ENCODE measurements around the gene ATXN10.

DNA sequence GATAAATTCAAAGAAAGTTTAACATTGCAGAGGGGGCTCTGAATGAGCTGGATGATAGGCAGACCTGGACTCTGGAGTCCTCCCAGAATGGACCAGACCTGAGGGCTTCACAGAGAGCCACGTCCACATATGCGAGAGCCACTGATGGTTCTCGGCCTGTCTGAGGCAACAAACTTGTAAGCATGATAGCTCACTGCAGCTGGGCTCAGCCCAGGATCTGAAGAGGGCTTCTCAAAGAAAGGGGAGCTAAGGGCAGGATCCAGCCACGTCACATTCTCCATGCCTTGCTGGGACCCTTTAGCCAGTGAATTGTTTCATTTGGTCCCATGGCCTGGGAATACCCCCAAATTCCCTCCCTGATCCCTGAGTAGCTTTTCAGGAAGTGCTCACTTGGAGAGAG is 98.9 kb downstream of the ATXN10 start:
- TF ChIP-seq RAD21 (IDR thresholded peaks at IDR 0.05; ENCODE audit: insufficient read depth, low read depth, low read length), result no peak
- TF ChIP-seq, protein P1, sequence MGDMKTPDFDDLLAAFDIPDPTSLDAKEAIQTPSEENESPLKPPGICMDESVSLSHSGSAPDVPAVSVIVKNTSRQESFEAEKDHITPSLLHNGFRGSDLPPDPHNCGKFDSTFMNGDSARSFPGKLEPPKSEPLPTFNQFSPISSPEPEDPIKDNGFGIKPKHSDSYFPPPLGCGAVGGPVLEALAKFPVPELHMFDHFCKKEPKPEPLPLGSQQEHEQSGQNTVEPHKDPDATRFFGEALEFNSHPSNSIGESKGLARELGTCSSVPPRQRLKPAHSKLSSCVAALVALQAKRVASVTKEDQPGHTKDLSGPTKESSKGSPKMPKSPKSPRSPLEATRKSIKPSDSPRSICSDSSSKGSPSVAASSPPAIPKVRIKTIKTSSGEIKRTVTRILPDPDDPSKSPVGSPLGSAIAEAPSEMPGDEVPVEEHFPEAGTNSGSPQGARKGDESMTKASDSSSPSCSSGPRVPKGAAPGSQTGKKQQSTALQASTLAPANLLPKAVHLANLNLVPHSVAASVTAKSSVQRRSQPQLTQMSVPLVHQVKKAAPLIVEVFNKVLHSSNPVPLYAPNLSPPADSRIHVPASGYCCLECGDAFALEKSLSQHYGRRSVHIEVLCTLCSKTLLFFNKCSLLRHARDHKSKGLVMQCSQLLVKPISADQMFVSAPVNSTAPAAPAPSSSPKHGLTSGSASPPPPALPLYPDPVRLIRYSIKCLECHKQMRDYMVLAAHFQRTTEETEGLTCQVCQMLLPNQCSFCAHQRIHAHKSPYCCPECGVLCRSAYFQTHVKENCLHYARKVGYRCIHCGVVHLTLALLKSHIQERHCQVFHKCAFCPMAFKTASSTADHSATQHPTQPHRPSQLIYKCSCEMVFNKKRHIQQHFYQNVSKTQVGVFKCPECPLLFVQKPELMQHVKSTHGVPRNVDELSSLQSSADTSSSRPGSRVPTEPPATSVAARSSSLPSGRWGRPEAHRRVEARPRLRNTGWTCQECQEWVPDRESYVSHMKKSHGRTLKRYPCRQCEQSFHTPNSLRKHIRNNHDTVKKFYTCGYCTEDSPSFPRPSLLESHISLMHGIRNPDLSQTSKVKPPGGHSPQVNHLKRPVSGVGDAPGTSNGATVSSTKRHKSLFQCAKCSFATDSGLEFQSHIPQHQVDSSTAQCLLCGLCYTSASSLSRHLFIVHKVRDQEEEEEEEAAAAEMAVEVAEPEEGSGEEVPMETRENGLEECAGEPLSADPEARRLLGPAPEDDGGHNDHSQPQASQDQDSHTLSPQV (IDR thresholded peaks at IDR 0.05), result no peak
- TF ChIP-seq TAF1 (IDR thresholded peaks at IDR 0.05; ENCODE audit: borderline replicate concordance, low read depth, low read length), result no peak
- TF ChIP-seq, protein P2, sequence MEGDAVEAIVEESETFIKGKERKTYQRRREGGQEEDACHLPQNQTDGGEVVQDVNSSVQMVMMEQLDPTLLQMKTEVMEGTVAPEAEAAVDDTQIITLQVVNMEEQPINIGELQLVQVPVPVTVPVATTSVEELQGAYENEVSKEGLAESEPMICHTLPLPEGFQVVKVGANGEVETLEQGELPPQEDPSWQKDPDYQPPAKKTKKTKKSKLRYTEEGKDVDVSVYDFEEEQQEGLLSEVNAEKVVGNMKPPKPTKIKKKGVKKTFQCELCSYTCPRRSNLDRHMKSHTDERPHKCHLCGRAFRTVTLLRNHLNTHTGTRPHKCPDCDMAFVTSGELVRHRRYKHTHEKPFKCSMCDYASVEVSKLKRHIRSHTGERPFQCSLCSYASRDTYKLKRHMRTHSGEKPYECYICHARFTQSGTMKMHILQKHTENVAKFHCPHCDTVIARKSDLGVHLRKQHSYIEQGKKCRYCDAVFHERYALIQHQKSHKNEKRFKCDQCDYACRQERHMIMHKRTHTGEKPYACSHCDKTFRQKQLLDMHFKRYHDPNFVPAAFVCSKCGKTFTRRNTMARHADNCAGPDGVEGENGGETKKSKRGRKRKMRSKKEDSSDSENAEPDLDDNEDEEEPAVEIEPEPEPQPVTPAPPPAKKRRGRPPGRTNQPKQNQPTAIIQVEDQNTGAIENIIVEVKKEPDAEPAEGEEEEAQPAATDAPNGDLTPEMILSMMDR (IDR thresholded peaks at IDR 0.05 in 2 of 3, conservative IDR thresholded peaks at IDR 0.05 in 1 of 3; ENCODE audit: control insufficient read depth in 2 of 3, extremely low read depth in 1 of 3, insufficient read depth in 1 of 3, low read depth in 3 of 3, low read length in 3 of 3), result no peak
- TF ChIP-seq POLR2AphosphoS5 (IDR thresholded peaks at IDR 0.05; ENCODE audit: low read length), result no peak
- TF ChIP-seq RELA (IDR thresholded peaks at IDR 0.05; ENCODE audit: borderline replicate concordance, partially characterized antibody), result no peak
- TF ChIP-seq IRF4 (IDR thresholded peaks at IDR 0.05; ENCODE audit: low read depth, low read length), result no peak
- TF ChIP-seq EP300 (IDR thresholded peaks at IDR 0.05; ENCODE audit: borderline replicate concordance in 1 of 2, control insufficient read depth in 1 of 2, low read depth in 2 of 2, low read length in 2 of 2), result no peak
- no peak for TF ChIP-seq ZNF384 (IDR thresholded peaks at IDR 0.05; ENCODE audit: borderline replicate concordance, low read depth, low read length)
- no peak for TF ChIP-seq TARDBP (IDR thresholded peaks at IDR 0.05; ENCODE audit: borderline replicate concordance)
- TF ChIP-seq, protein P3, sequence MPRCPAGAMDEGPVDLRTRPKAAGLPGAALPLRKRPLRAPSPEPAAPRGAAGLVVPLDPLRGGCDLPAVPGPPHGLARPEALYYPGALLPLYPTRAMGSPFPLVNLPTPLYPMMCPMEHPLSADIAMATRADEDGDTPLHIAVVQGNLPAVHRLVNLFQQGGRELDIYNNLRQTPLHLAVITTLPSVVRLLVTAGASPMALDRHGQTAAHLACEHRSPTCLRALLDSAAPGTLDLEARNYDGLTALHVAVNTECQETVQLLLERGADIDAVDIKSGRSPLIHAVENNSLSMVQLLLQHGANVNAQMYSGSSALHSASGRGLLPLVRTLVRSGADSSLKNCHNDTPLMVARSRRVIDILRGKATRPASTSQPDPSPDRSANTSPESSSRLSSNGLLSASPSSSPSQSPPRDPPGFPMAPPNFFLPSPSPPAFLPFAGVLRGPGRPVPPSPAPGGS (IDR thresholded peaks at IDR 0.05; ENCODE audit: borderline replicate concordance, insufficient read depth, low read depth, low read length, poor library complexity, severe bottlenecking), result no peak
- no peak for TF ChIP-seq POLR2A (IDR thresholded peaks at IDR 0.05; ENCODE audit: low read depth, low read length)

Measured in GM12878 (cell line).